AG08395 (cell line): Measurements from ENCODE around the gene IFITM1.

ENCODE experiments used
- DNase-seq: peaks from one replicate; pipeline ENCODE4 v3.0.0; 2012; ENCODE audit warnings: mixed read lengths, low spot score

Gene IFITM1

DNA sequence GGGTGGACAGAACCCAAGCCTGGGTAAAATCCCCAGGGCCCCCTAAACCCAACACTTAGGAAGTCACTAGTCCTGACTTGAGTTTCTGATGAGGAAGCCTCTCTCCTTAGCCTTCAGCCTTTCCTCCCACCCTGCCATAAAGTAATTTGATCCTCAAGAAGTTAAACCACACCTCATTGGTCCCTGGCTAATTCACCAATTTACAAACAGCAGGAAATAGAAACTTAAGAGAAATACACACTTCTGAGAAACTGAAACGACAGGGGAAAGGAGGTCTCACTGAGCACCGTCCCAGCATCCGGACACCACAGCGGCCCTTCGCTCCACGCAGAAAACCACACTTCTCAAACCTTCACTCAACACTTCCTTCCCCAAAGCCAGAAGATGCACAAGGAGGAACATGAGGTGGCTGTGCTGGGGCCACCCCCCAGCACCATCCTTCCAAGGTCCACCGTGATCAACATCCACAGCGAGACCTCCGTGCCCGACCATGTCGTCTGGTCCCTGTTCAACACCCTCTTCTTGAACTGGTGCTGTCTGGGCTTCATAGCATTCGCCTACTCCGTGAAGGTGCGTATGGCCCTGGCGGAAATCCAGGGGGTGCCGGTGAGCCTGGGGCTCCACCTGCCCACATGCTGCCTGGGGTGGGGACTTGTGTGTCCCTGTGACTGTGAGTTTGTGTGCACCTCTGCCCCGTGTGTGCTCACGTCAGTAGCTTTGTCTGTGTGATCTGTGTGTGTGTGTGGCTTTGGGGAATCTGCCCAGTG is at the start of gene IFITM1:
Gene IFITM1, plus strand, starts transcription at position 254 of the 767 bp plus-strand sequence. Its CDS starts 131 bp downstream, at position 385.
- DNase-seq, result peak; percentile 88

DNA sequence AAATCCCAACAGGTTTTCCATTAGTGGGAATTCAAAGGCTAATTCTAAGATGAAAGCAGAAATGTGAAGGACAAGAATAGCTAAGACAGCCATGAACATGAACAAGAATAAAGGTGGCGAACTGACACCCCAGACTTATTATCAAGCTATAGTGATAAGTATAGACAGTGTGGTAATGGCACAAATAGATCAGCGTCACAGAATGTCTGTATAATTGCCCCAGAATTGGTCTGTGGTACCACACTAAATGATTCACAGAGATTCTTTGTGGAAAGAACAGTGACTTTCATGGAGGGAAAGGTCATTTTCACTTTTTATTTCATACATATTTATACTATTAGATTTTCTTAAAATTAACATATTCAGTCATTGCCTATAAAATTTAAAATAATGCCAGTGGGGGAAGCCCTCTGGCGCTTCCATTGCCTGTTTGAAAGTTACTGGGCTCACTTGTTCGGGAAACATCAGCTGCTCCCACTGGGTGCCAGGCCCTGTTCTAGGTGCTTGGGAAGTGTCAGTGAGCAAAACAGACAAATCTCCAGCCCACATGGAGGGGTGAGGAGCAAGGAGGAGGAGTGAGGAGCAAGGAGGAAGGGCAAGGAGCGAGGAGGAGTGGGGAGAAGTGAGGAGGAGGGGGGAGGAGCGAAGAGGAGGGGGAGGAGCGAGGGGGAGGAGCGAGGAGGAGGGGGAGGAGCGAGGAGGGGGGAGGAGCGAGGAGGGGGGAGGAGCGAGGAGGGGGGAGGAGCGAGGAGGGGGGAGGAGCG is 47.0 kb upstream of the IFITM1 start:
- DNase-seq, result no peak

DNA sequence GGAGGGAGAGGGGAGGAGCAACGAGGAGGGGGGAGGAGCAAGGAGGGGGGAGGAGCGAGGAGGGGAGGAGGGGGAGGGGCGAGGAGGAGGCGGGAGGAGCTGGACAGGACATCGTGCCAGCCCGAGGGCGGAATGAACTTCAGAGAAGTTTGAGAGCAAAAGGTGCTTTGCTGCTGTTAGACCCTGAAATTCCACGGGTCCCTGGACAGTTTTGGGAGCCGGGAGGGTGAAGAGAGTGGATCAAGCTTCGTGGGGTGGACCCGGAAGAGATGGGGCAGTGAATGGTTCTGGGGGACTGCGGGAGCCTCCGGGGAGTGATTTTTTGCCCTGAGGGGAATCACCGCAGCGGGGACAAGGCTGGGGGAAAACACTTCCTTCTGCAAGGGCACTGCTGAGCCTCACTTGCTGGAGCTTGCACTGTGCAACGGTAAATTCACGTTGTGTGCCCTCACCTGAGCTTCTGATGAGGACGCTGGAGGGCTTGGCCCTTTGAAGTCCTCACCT is 46.3 kb upstream of the IFITM1 start:
- DNase-seq, result peak; percentile 32

DNA sequence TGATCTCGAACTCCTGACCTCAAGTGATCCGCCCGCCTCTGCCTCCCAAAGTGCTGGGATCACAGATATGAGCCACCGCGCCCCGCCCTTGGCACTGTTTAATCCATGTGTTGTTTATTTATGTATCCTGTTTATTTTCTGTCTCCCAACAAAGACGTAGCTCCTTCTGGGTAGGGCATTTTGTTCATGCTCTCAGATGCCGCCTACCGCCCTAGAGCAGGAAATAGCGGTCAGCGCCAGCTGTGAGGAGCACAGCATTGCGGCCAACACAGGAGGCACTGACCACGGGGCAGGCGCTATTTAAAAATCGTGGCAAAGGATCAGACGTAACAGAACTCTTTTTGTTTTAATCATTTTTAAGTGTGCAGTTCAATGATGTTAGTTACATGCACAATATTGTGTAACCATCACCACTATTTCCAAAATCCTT is 45.1 kb upstream of the IFITM1 start:
- peak; percentile 70 for DNase-seq

DNA sequence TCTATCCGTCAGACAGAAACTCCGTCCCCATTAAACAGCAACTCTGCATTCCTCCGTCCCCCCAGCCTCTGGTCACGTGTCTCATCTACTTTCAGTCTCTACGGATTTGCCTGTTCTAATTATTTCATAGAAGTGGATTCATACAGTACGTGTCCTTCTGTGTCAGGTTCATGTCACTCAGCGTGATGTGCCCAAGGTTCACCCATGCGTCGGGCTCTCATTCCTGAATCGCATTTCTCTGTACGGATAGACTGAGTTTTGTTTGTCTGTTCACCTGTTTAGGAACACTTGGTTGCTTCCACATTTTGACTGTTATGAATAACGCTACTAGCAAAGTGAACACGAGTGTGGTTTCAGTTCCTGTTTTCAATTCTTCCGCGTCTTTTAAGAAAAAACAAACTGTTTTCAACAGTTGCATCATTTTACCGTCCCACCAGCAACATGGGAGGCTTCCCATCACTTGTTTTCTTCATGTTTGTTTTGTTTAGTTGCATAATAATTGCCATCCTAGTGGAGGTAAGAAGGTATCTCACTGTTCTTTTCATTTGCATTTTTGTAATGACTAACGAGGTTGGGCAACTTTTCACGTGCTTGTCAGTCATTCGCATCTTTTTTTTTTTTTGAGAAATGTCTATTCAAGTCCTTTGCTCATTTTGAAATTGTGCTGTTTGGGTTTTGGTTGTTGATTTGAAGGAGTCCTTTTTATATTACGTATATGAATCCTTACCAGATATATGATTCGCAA is 44.5 kb upstream of the IFITM1 start:
- no peak for DNase-seq

DNA sequence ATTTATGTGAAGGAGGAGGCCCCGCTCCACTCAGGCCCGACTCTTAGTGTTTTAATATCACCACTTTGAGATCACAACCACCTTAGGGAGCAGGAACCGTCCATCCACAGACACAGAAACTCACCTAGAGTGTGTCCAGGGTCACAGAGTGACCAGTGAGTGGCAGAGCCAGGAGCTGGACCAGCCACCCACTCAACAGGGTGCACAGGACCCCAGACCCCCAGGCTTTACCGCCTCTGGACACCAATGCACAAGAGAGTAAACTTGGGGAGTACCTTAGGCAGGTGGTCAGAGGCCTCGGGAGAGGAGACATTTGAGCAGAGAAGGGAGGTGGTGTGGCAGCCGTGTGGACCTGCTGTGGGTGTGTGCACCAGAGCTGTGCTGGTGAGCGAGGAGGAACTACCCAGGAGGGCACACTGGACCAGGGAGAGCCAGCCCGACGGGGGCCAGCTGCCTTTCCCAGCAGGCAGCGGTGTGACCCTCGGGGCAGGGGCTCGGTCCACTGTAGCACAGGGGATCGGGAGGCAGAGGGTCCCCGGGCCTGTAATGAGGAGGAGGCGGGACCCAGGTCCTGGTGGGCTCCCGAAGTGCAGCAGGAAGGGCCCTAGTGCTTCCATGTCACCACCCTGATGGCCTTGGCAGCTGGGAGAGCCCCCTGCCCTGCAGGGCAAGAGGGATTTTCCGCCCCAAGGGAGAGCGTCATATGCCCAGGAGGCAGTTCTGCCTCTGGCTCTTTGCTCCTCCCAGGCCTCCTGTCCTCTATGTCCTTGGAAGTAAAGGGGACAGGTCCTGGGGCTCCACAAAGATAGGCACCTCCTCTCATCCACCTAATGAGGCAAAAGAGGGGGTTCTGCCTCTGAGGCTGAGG is 43.2 kb upstream of the IFITM1 start:
- no peak for DNase-seq

DNA sequence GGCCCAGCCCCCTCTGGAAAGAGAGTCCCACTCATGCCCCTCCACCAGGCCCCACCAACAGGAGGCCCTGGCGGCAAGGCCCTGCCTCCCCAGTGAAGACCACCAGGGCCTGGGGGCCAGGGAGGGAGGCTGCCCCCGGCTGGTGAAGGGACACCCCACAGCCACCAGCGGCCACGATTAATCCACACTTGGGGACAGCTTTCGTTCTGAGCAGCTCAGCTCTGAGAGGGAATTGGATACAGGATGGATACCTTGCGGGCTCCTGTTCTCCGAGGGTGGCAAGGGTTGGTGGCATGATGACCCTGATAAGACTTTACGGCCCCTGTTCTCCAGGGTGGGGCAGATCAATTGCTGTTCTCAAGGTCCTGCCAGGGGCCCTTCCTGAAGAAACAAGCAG is 42.5 kb upstream of the IFITM1 start:
- DNase-seq, result no peak

DNA sequence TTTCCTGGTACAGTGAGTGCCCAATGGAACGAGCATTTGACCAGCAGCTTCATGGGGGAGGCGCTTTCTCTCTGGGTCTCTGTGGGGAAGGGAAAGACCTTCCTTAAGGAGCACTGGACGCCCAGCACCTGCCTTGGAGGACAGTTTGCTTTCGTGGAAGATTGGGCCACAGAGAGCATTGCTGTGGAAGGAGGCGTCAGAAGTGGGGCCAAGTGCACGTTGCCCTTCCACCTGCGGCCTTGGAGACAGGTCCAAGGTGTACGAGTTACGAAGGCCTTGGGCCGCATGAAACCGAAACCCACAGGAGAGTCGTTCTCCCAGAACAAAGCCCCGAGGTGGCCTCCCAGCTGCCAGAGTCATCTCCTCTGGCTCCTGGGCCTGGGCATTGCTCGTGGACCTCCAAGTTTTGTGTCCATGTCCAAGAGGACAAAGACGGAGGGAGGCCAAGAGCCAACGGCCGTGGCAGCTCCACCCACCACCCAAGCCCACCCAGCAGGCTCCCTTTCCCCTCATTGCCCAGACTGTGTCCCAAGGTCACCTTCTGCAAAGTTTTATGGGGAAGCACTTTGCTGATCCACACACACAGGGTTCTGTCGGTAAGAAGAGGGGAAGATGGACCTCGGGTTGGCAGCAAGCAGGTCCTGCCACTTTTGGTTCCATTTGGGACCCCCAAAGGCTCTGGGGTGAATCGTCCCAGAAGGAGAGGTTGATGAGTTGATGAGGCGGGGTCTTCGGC is 41.5 kb upstream of the IFITM1 start:
- DNase-seq, result no peak

DNA sequence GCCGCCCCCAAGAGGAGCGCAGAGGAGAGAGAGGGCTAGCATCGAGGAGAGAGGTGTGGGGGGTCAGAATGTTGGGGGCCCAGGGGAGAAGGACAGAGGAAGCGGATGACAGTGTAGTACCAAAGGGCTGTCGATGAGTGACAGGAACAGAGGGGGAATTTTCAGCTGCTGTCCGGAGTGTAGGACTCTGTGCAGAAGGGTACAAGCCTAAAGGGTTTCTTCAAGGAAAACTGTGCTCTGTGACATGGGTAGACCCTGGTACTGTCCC is 41.0 kb upstream of the IFITM1 start:
- no peak for DNase-seq

DNA sequence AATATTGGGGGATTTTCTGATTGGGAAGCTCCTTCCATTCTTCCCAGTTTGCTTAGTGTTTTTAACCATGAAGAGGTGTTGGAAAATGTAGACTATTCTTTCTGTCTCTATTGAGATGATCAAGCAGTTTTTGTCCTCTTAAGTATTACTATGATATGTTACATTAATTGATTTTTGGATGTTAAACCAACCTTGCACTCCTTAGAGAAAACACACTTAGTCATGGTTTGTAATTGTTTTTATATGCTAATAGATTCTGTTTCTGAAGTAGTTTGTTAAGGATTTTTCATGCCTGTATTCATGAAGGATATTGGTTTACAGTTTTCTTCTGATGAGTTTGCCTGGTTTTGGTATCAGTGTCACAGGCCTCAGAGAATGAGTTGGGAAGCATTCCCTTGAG is 37.6 kb upstream of the IFITM1 start:
- DNase-seq, result no peak

DNA sequence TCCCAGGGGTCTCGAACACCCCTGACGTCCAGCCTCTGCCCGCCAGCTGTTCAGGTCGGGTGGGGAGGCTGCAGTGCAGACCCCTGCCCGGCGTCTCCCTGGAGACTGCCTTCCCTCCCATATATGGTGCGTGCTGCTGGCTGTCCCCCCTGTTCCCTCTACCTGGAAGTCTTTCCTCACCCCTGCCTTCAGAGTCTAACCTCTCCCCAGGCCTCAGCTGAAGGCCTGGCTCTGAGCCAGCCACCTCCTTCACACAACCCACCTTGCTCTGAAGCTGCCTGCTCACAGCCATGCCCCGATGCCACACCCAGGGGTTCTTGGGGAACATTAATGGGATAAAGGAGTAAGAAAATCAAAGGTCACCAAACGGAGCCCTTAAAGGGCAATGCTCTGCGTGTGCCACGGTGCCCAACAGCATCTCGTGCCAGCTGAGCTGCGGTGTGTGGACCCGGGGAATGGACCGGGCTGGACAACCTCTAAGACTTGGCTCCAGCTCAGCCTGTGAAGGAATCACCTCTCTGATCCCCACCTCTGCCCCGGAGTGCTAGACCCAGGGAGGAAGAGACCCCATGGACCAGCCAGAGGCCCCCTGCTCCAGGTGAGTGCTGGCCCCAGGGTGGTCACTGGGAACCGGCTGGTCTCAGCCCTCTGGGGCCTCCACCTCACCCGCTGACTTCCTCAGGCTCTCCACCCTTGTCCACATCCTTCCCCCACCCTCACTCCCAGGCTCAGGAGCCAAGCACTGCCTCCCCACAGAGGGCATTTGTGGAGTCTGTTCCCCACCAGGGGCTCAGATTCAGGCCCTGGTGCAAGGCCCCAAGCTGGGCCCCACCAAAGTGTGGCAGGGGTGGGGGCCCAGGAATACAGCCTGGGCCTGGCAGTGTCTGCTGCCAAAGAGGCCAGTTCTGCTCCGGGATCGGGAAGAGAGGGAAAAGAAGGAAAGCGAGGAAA is 35.6 kb upstream of the IFITM1 start, which contains the start of gene NLRP6:
Gene NLRP6, plus strand, starts transcription at position 407 of the 951 bp plus-strand sequence. Its CDS starts 163 bp downstream, at position 570.
- DNase-seq, result no peak

DNA sequence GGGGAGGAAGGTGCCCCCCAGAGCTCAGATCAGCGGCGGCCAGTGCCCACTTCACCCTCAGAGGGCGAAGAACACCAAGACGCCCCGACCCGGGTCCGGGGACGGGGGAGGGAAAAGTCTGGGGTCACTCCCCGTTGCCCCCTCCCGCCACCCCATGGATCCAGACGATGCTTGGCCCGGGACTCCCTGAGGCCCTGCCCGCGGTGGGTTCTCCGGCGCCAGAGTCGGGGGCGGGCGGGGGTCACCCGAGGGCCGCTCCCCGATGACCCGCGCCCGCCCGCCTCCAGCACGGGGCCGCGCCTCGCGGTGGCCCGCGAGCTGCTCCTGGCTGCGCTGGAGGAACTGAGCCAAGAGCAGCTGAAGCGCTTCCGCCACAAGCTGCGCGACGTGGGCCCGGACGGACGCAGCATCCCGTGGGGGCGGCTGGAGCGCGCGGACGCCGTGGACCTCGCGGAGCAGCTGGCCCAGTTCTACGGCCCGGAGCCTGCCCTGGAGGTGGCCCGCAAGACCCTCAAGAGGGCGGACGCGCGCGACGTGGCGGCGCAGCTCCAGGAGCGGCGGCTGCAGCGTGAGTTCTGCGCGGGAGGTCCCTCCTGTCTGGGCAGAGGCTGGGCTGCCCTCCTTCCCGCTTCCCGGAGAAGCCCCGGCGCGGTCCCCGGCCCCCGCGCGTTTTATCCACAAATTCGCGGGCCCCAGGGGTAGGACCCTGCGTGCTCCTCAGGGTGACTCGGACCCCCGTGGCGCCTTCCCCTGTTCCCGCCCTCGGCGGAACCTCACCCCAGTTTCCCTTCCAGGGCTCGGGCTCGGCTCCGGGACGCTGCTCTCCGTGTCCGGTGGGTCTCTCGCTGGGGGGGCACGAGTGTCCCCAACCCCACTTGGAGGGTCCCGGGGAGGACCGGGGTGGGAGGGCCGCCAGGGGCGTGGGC is 34.5 kb upstream of the IFITM1 start:
- DNase-seq, result no peak

DNA sequence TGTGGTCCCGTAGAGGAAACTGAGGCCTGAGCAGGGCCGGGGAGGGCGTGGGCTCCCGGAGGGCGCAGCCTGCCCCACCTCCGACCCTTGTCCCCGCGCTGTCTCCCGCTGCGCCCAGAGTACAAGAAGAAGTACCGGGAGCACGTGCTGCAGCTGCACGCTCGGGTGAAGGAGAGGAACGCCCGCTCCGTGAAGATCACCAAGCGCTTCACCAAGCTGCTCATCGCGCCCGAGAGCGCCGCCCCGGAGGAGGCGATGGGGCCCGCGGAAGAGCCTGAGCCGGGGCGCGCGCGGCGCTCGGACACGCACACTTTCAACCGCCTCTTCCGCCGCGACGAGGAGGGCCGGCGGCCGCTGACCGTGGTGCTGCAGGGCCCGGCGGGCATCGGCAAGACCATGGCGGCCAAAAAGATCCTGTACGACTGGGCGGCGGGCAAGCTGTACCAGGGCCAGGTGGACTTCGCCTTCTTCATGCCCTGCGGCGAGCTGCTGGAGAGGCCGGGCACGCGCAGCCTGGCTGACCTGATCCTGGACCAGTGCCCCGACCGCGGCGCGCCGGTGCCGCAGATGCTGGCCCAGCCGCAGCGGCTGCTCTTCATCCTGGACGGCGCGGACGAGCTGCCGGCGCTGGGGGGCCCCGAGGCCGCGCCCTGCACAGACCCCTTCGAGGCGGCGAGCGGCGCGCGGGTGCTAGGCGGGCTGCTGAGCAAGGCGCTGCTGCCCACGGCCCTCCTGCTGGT is 33.7 kb upstream of the IFITM1 start:
- DNase-seq, result peak; percentile 54

DNA sequence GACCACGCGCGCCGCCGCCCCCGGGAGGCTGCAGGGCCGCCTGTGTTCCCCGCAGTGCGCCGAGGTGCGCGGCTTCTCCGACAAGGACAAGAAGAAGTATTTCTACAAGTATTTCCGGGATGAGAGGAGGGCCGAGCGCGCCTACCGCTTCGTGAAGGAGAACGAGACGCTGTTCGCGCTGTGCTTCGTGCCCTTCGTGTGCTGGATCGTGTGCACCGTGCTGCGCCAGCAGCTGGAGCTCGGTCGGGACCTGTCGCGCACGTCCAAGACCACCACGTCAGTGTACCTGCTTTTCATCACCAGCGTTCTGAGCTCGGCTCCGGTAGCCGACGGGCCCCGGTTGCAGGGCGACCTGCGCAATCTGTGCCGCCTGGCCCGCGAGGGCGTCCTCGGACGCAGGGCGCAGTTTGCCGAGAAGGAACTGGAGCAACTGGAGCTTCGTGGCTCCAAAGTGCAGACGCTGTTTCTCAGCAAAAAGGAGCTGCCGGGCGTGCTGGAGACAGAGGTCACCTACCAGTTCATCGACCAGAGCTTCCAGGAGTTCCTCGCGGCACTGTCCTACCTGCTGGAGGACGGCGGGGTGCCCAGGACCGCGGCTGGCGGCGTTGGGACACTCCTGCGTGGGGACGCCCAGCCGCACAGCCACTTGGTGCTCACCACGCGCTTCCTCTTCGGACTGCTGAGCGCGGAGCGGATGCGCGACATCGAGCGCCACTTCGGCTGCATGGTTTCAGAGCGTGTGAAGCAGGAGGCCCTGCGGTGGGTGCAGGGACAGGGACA is 32.9 kb upstream of the IFITM1 start:
- no peak for DNase-seq

DNA sequence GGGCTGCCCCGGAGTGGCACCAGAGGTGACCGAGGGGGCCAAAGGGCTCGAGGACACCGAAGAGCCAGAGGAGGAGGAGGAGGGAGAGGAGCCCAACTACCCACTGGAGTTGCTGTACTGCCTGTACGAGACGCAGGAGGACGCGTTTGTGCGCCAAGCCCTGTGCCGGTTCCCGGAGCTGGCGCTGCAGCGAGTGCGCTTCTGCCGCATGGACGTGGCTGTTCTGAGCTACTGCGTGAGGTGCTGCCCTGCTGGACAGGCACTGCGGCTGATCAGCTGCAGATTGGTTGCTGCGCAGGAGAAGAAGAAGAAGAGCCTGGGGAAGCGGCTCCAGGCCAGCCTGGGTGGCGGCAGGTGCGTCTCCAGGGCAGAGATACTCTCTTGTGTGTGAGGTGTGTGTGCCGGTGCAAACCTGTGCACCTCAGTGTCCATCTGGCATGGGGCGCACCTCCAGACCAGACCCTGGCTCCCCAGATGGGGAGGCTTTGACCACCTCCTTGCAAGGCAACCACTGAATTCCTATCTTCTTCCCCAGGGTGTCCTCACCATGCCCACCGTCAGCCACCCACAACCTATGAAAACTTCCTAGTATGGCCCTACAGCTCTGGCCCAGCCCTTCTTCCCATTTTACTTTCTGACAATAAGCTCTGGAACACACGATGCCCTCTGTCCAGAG is 32.2 kb upstream of the IFITM1 start:
- no peak for DNase-seq

DNA sequence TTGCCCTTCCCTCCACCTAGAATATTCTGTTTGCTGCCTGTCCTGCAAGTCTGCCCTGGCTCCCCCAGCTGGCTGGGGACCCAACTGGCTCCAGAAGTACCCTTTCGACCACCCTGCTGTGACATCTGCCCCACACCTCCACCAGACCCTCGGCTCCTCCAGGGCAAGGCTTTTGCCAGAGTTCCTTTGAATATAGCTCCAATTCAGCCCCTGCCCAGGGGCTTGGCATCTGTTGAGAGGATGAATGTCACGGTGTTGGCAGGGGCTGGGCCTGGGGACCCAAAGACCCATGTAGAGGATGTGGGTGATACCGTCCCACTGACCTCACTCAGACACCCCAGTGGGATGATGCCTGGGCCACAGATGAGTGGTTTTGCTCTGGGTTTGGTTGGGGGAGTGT is 31.7 kb upstream of the IFITM1 start:
- DNase-seq, result no peak
